T-helper 1 cell (primary cell): ENCODE data around the gene SAMD9L.

Experiments used
- DNase-seq, 5 donors: peaks; one replicate each; pipeline ENCODE4 v3.0.0-alpha.2; 2012 to 2020
- total RNA-seq, 4 donors: gene quantifications; one replicate each; lab custom pipeline; 2026; lab: John Stamatoyannopoulos, UW

The SAMD9L gene
- 42.7 to 102 (median 84.2) reads per million in 4 donors for total RNA-seq

- peak in 1 of 5 donors; percentile 57 for DNase-seq
Measured at GRCh38 chr7:93148144-93148543, at the start of gene SAMD9L. TSS of gene SAMD9L (minus strand) at chr7:93148385. CDS start at chr7:93135971, 12,414 bp downstream.

- DNase-seq, result no peak
Measured at GRCh38 chr7:93196336-93196735, 48.2 kb upstream of the SAMD9L start.

GRCh38 chr7:93194386-93194785, 46.2 kb upstream of the SAMD9L start:
- no peak for DNase-seq

GRCh38 chr7:93188870-93189634, 40.9 kb upstream of the SAMD9L start:
- DNase-seq, result no peak

GRCh38 chr7:93185303-93186027, 37.3 kb upstream of the SAMD9L start:
- peak in 1 of 5 donors; percentile 29 for DNase-seq

GRCh38 chr7:93179173-93179572, 31.0 kb upstream of the SAMD9L start:
- DNase-seq, result no peak

GRCh38 chr7:93178213-93178612, 30.0 kb upstream of the SAMD9L start:
- no peak for DNase-seq

- no peak for DNase-seq
Measured at GRCh38 chr7:93176992-93177580, 28.9 kb upstream of the SAMD9L start.

- DNase-seq, result no peak
Measured at GRCh38 chr7:93175219-93175618, 27.0 kb upstream of the SAMD9L start.

- no peak for DNase-seq
Measured at GRCh38 chr7:93172683-93173082, 24.5 kb upstream of the SAMD9L start.

GRCh38 chr7:93171606-93172226, 23.5 kb upstream of the SAMD9L start:
- no peak for DNase-seq

- DNase-seq, result peak in 1 of 5 donors; percentile 67
Measured at GRCh38 chr7:93165447-93165846, 17.3 kb upstream of the SAMD9L start.

GRCh38 chr7:93164766-93165165, 16.6 kb upstream of the SAMD9L start:
- DNase-seq, result no peak

GRCh38 chr7:93161181-93161762, 13.1 kb upstream of the SAMD9L start:
- no peak for DNase-seq

GRCh38 chr7:93160410-93160809, 12.2 kb upstream of the SAMD9L start:
- DNase-seq, result no peak

GRCh38 chr7:93159490-93159889, 11.3 kb upstream of the SAMD9L start:
- DNase-seq, result no peak

- DNase-seq, result no peak
Measured at GRCh38 chr7:93156884-93157283, 8.7 kb upstream of the SAMD9L start.

GRCh38 chr7:93150200-93150835, 2.1 kb upstream of the SAMD9L start:
- no peak for DNase-seq

GRCh38 chr7:93148727-93149126, 542 bp upstream of the SAMD9L start:
- DNase-seq, result no peak

- DNase-seq, result peak in 2 of 5 donors; percentile 8 to 68
Measured at GRCh38 chr7:93147363-93147762, 822 bp downstream of the SAMD9L start.

GRCh38 chr7:93146472-93147141, 1.6 kb downstream of the SAMD9L start:
- DNase-seq, result peak in 1 of 5 donors; percentile 22

- no peak for DNase-seq
Measured at GRCh38 chr7:93146036-93146435, 2.1 kb downstream of the SAMD9L start.
